ENCODE data around the gene SLC35A4.
"Not testable (repeated sequence)": the region's sequence is repeated elsewhere in the genome, so short reads cannot be mapped to it uniquely, and the experiment has no call there.

Gene SLC35A4

GRCh38 chr5:140594169-140594568, 29.5 kb downstream of the SLC35A4 start:
- in situ Hi-C loops (cut with HindIII; ENCODE audit: low sequenced_read_pairs): no loop called here
- no peak overlapping the region for H3K4me3 ChIP-seq (ENCODE audit: low read depth, low read length)
- no peak for TF ChIP-seq CTCF (IDR thresholded peaks at IDR 0.05; ENCODE audit: low read depth, low read length, missing control alignments)
- no peak for DNase-seq (ENCODE audit: low read depth)

DNA sequence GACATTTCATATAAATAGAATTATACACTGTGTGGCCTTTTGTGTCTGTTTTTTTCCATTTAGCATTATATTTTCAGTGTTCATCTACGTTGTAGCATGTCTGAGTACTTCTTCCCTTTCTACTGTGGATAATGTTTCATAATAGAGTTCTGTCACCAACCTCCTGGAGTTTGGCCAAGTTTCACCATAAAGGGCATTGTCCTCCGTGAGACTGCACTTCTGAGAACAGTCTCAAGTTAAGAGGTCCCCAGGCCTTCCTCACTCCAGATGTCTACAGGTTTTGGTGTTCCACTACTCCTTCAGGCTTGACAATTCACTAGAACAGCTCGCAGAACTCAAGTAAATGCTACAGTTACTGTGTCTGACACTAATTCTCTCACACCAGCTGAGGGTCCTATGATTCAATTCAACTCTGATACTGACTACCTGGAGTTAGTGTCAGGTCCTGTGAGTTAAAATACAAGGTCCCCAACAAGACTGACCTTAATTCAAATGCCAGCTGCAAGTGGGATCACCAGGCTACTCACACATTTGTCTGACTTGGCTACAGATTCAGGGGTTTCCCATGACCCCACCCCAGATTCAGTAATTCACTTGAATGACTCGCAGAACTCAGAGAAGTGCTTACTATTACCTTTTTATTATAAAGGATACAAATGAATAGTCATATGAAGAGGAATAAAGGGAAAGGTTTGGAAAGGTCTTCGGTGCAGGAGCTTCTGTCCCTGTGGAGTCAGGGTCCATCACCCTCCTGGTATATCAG, 31.1 kb downstream of the SLC35A4 start:
- no peak for DNase-seq (ENCODE audit: low read depth)
- no peak overlapping the region for H3K4me3 ChIP-seq (ENCODE audit: low read depth, low read length)
- TF ChIP-seq CTCF (IDR thresholded peaks at IDR 0.05; ENCODE audit: low read depth, low read length, missing control alignments): no peak
- in situ Hi-C loops (cut with HindIII; ENCODE audit: low sequenced_read_pairs): no loop called here

DNA sequence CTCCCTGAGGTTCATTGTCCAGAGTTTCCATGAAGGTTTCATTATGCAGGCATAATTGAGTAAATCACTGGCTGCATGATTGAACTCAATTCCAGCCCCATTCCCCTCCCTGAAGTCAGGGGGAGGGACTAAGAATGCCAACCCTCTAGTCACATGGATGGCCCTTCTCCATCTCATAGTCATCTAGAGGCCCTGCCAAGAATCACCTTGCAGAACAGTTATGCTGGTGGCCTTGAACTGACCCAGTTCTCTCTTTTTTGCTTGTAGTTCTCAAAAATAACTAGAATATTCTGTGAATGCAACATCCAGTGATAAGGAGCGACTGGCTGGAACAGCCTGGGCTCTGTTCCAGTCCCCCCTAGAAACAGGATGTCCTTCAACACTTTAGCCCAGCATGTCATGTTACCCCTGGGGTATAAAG, 31.7 kb downstream of the SLC35A4 start:
- in situ Hi-C loops (cut with HindIII; ENCODE audit: low sequenced_read_pairs): no loop called here
- no peak for TF ChIP-seq CTCF (IDR thresholded peaks at IDR 0.05; ENCODE audit: low read depth, low read length, missing control alignments)
- H3K4me3 ChIP-seq (ENCODE audit: low read depth, low read length): no peak overlapping the region
- no peak for DNase-seq (ENCODE audit: low read depth)

GRCh38 chr5:140598836-140599235, 34.2 kb downstream of the SLC35A4 start:
- H3K4me3 ChIP-seq (ENCODE audit: low read depth, low read length): no peak overlapping the region
- no peak for DNase-seq (ENCODE audit: low read depth)
- no peak for TF ChIP-seq CTCF (IDR thresholded peaks at IDR 0.05; ENCODE audit: low read depth, low read length, missing control alignments)
- in situ Hi-C loops (cut with HindIII; ENCODE audit: low sequenced_read_pairs): no loop called here

DNA sequence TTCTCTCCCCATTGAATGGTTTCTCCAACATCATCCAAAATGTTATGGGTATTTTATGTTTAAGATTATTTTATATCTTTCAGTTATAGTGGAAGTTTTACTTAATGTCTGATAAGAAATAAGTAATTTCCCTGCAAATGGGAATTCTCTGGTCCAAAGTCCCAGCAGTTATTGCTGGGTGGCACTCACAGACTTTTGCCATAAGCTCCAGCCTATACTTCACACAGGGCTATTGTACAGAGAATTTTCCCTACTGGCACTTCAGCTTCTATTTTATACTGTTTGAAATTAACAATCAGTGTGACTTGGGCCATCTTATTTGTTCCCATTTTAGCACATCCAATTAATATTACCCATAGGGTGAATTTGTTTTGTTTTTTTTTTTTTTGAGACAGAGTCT, 35.5 kb downstream of the SLC35A4 start:
- TF ChIP-seq CTCF (IDR thresholded peaks at IDR 0.05; ENCODE audit: low read depth, low read length, missing control alignments): no peak
- no peak overlapping the region for H3K4me3 ChIP-seq (ENCODE audit: low read depth, low read length)
- no peak for DNase-seq (ENCODE audit: low read depth)
- in situ Hi-C loops (cut with HindIII; ENCODE audit: low sequenced_read_pairs): no loop called here

GRCh38 chr5:140602147-140602546, 37.5 kb downstream of the SLC35A4 start:
- H3K4me3 ChIP-seq (ENCODE audit: low read depth, low read length): no peak overlapping the region
- in situ Hi-C loops (cut with HindIII; ENCODE audit: low sequenced_read_pairs): no loop called here
- DNase-seq (ENCODE audit: low read depth): no peak
- TF ChIP-seq CTCF (IDR thresholded peaks at IDR 0.05; ENCODE audit: low read depth, low read length, missing control alignments): no peak

DNA sequence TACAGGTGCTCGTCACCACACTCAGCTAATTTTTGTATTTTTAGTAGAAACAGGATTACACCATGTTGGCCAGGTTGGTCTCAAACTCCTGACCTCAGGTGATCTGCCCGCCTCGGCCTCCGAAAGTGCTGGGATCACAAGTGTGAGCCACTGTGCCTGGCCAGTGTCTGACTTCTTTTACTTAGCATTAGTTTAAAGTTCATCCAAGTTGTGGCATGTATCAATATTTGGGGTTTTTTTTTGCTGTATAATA, 38.7 kb downstream of the SLC35A4 start:
- in situ Hi-C loops (cut with HindIII; ENCODE audit: low sequenced_read_pairs); H3K4me3 ChIP-seq (ENCODE audit: low read depth, low read length); DNase-seq (ENCODE audit: low read depth): not testable (repeated sequence)
